Central memory CD8-positive, alpha-beta T cell (primary cell): ENCODE results near the gene CYLD.

ENCODE experiments used
- ATAC-seq: fragments of 150-1000 bp; cut with Tn5 transposase; replicated peaks from 2 replicates; pipeline ENCODE4 v1.10.0; 2022; ENCODE audit warnings: mild to moderate bottlenecking, moderate FRiP score, moderate number of reproducible peaks; ENCODE audit not compliant: poor library complexity, severe bottlenecking; ENCODE audit errors: extremely low read depth
- DNase-seq, 2 donors: peaks; one replicate each; pipeline ENCODE4 v3.0.0; 2021; ENCODE audit warnings: low spot score in 2 of 2
- H3K27ac Mint-ChIP-seq: one replicate; pipeline ENCODE4 v1.8.0; 2022; ENCODE audit warnings: low read depth, mild to moderate bottlenecking, moderate library complexity, mixed read lengths
- H3K27me3 Mint-ChIP-seq: one replicate; pipeline ENCODE4 v1.8.0; 2022; ENCODE audit warnings: mixed read lengths
- H3K36me3 Mint-ChIP-seq: one replicate; pipeline ENCODE4 v1.8.0; 2022; ENCODE audit warnings: mild to moderate bottlenecking, moderate library complexity, mixed read lengths; ENCODE audit not compliant: insufficient read depth
- H3K4me1 Mint-ChIP-seq: one replicate; pipeline ENCODE4 v1.8.0; 2022; ENCODE audit warnings: mixed read lengths
- H3K4me3 Mint-ChIP-seq: one replicate; pipeline ENCODE4 v1.8.0; 2022; ENCODE audit warnings: mild to moderate bottlenecking, moderate library complexity, mixed read lengths
- H3K9me3 Mint-ChIP-seq: one replicate; pipeline ENCODE4 v1.8.0; 2022; ENCODE audit warnings: mixed read lengths

CYLD gene

GRCh38 chr16:50839920-50840729 lies 98.2 kb downstream of the CYLD start:
- ATAC-seq, result no peak
- H3K4me3 Mint-ChIP-seq, result peak overlapping the region; percentile 62
- no peak overlapping the region for H3K27ac Mint-ChIP-seq
- peaks cover 43% of the 10 kb centered on the region for H3K27me3 Mint-ChIP-seq
- no peak for DNase-seq
- H3K36me3 Mint-ChIP-seq, result peaks cover 1% of the 10 kb centered on the region
- H3K9me3 Mint-ChIP-seq, result no peaks in the 10 kb centered on the region
- peaks cover 11% of the 10 kb centered on the region for H3K4me1 Mint-ChIP-seq

DNA sequence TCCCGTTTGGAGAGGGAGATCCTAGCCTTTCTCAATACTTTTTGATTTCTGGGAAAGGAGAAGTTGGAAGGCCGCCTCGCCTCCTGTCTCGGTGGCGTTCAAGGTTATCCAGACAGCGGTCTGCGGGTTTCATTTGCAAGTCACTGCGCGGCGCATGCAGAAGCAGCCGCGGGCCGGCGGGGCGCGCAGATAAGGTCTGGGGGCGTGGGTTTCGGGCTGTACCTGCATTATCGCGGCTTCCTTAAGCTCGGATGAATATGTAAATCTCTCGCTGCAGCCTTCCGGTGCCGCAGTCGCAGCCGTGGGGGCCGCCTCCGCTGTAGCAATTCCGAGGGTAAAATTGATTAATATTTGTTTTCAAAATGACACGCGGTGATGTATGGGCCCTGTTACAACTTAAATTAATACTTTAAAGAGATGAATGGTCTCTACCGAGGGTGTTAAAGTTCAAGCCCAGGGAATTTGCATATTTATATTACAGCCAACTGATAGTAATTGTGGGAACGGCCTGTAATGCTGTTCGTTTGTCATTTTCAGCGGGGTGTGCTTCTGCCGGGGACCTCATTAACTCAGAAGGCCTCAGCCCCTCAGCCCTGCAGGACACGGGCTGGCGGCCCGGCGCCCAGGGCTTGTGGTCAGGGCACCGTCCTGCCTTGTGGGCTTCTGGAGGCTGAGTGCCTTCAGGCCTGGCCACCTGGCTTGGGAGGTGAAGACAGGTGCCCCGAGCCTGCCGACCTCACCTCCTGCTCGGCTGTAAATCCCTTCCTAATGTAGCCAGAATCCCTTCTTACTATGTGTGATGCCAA lies 99.4 kb downstream of the CYLD start:
- Mint-ChIP-seq H3K27me3 (peaks cover 31% of the 10 kb centered on the region), H3K36me3 (peaks cover 1% of the 10 kb centered on the region), H3K4me1 (peaks cover 11% of the 10 kb centered on the region), H3K9me3 (no peaks in the 10 kb centered on the region), H3K4me3 (peak overlapping the region; percentile 62), H3K27ac (no peak overlapping the region)
- ATAC-seq, result peak; percentile 70
- DNase-seq, result peak in 1 of 2 donors; percentile 16

- no peak for DNase-seq
- H3K4me3 Mint-ChIP-seq, result peak overlapping the region; percentile 62
- no peaks in the 10 kb centered on the region for H3K9me3 Mint-ChIP-seq
- no peak for ATAC-seq
- H3K27ac Mint-ChIP-seq, result no peak overlapping the region
- H3K36me3 Mint-ChIP-seq, result peaks cover 1% of the 10 kb centered on the region
- H3K27me3 Mint-ChIP-seq, result peaks cover 27% of the 10 kb centered on the region
- H3K4me1 Mint-ChIP-seq, result peaks cover 11% of the 10 kb centered on the region
These were observed 100.2 kb downstream of the CYLD start for GRCh38 chr16:50842013-50842505.

DNA sequence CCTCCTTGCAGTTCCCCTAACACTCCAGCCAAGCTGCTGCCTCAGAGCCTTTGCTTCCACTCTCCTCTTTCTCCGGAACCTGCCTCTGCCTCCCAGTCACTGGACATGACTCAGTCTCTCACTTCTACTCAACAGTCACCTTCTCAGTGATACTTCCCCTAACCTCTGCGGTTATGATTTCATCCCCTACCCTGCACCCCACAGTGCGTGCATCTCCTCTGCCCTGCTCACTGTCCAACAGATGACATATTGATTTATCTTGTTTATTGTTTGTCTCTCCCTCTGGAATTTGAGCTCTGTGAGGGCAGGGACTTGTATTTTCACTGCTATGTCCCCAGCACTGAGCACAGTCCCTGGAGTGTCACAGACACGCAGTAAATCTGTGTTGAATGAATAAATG lies 100.7 kb downstream of the CYLD start:
- peak overlapping the region; percentile 4 for H3K4me3 Mint-ChIP-seq
- no peak for DNase-seq
- H3K27ac Mint-ChIP-seq, result no peak overlapping the region
- peaks cover 1% of the 10 kb centered on the region for H3K36me3 Mint-ChIP-seq
- H3K9me3 Mint-ChIP-seq, result no peaks in the 10 kb centered on the region
- peaks cover 11% of the 10 kb centered on the region for H3K4me1 Mint-ChIP-seq
- peaks cover 27% of the 10 kb centered on the region for H3K27me3 Mint-ChIP-seq
- no peak for ATAC-seq

- no peak for DNase-seq
- H3K4me3 Mint-ChIP-seq, result no peak overlapping the region
- H3K9me3 Mint-ChIP-seq, result no peaks in the 10 kb centered on the region
- ATAC-seq, result no peak
- peaks cover 11% of the 10 kb centered on the region for H3K4me1 Mint-ChIP-seq
- no peak overlapping the region for H3K27ac Mint-ChIP-seq
- H3K27me3 Mint-ChIP-seq, result peaks cover 22% of the 10 kb centered on the region
- H3K36me3 Mint-ChIP-seq, result peaks cover 1% of the 10 kb centered on the region
These were observed 103.0 kb downstream of the CYLD start for GRCh38 chr16:50844840-50845239.

DNA sequence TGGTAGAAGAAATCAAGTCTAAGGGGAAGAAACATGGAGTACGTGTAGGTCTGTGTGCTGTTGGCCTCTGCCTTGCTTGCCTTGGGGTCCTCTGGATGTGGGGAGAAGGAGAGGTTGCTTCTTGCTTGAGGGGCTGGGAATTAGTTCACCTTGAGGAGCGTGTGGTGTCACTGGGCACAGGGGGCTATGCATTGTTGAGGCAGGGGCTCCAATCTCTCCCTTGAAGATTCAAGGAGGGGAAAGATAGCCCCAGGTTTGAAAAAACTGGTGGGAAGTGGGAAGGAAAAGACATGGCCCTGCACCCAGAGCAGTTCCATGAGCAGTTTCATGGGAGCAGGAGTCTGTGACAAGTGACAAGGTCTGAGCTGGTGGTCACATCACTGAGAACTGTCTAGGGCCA lies 103.4 kb downstream of the CYLD start:
- Mint-ChIP-seq H3K4me1 (peaks cover 11% of the 10 kb centered on the region), H3K36me3 (peaks cover 1% of the 10 kb centered on the region), H3K27me3 (peaks cover 18% of the 10 kb centered on the region), H3K9me3 (no peaks in the 10 kb centered on the region), H3K27ac (no peak overlapping the region), H3K4me3 (no peak overlapping the region)
- no peak for ATAC-seq
- DNase-seq, result no peak

DNA sequence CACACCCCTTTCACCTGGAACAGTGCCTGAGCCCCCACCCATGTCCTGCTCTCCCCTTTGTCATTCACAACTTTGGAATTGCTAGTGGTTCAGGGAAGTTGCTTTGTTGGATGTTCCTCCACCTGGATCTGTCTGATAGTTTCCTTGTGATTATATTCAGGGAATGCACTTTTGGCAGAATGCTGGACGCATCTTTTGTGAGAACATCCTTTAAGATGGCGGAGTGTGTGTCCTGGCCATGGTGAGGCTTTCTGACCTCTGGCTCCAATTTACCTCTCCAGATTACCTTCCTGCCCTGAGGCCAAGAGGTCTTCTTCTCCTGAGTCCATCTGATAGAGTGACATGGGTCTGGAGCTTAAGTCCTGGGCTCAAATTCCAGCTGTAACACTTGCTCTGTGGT lies 104.6 kb downstream of the CYLD start:
- ATAC-seq (no peak), DNase-seq (no peak)
- peaks cover 20% of the 10 kb centered on the region for H3K27me3 Mint-ChIP-seq
- H3K36me3 Mint-ChIP-seq, result no peaks in the 10 kb centered on the region
- H3K4me3 Mint-ChIP-seq, result no peak overlapping the region
- H3K9me3 Mint-ChIP-seq, result no peaks in the 10 kb centered on the region
- no peak overlapping the region for H3K27ac Mint-ChIP-seq
- H3K4me1 Mint-ChIP-seq, result peaks cover 11% of the 10 kb centered on the region

GRCh38 chr16:50847166-50847565 lies 105.3 kb downstream of the CYLD start:
- no peaks in the 10 kb centered on the region for H3K9me3 Mint-ChIP-seq
- H3K4me3 Mint-ChIP-seq, result no peak overlapping the region
- no peak overlapping the region for H3K27ac Mint-ChIP-seq
- ATAC-seq (no peak), DNase-seq (no peak)
- H3K36me3 Mint-ChIP-seq, result no peaks in the 10 kb centered on the region
- H3K4me1 Mint-ChIP-seq, result peaks cover 6% of the 10 kb centered on the region
- H3K27me3 Mint-ChIP-seq, result peaks cover 20% of the 10 kb centered on the region

- ATAC-seq (no peak), DNase-seq (no peak)
- Mint-ChIP-seq H3K4me3 (no peak overlapping the region), H3K27me3 (peaks cover 25% of the 10 kb centered on the region), H3K4me1 (no peaks in the 10 kb centered on the region), H3K9me3 (no peaks in the 10 kb centered on the region), H3K36me3 (no peaks in the 10 kb centered on the region), H3K27ac (no peak overlapping the region)
These were observed 107.0 kb downstream of the CYLD start for GRCh38 chr16:50848755-50849514.
